Endothelial cell of umbilical vein (primary cell): Measurements from ENCODE around the gene GSG1L. TPM values are rescaled to one million over a fixed set of nuclear protein-coding genes. Genes with fewer than 3 reads are reported as not detected.

Experiments used
- BruUV-seq: library from RNA; stranded (reverse); fragments of 400-500 nt; replicated peaks from 2 replicates; lab custom pipeline; 2021; lab: Mats Ljungman, UMichigan
- CTCF ChIA-PET: fragments of 300-600, 350-600 bp; sonication (Branson Sonifier 250); formaldehyde crosslinking; loops from one replicate; lab custom pipeline; 2021; ENCODE audit warnings: antibody characterized with exemption, inconsistent platforms; lab: Charles Lee
- POLR2A ChIA-PET: fragments of 300-600, 350-600 bp; sonication (Branson Sonifier 250); formaldehyde crosslinking; loops from one replicate; lab custom pipeline; 2021; ENCODE audit warnings: antibody characterized with exemption, inconsistent platforms; lab: Charles Lee
- DNase-seq: peaks from one replicate; pipeline ENCODE4 v3.0.0-alpha.2; 2011; ENCODE audit warnings: low read depth, low spot score
- FAIRE-seq: peaks from 2 replicates; lab custom pipeline; 2011; peaks lifted over from hg19 to GRCh38; lab: Jason Lieb, UNC
- H2AFZ ChIP-seq: 2 replicates; pipeline ENCODE4 v1.6.0; 2012; ENCODE audit warnings: low read depth, low read length, control low read depth, inconsistent platforms
- H3K27ac ChIP-seq: 2 replicates; pipeline ENCODE4 v1.5.1; 2011; ENCODE audit warnings: low read depth, mild to moderate bottlenecking, control low read depth, low read length, moderate library complexity; ENCODE audit not compliant: insufficient read depth
- H3K27me3 ChIP-seq, 2 experiments: 2 replicates each; pipeline versions ENCODE4 v1.6.0 to v1.6.1; 2011; ENCODE audit warnings: low read length in 2 of 2, mixed read lengths in 1 of 2; ENCODE audit not compliant: control insufficient read depth in 2 of 2, insufficient read depth in 2 of 2
- H3K36me3 ChIP-seq, 2 experiments: 2 replicates in 1 of 2; 3 replicates in 1 of 2; pipeline ENCODE4 v1.5.1; 2011; ENCODE audit warnings: low read length in 2 of 2, mild to moderate bottlenecking in 1 of 2, moderate library complexity in 1 of 2; ENCODE audit not compliant: control insufficient read depth in 2 of 2, insufficient read depth in 2 of 2; ENCODE audit errors: extremely low read depth in 1 of 2
- H3K4me1 ChIP-seq: 3 replicates; pipeline ENCODE4 v1.5.1; 2011; ENCODE audit warnings: mild to moderate bottlenecking, low read length; ENCODE audit not compliant: control insufficient read depth, insufficient read depth; ENCODE audit errors: extremely low read depth
- H3K4me2 ChIP-seq: 2 replicates; pipeline ENCODE4 v1.6.1; 2011; ENCODE audit warnings: low read length, control low read depth, mixed read lengths; ENCODE audit not compliant: insufficient read depth
- H3K4me3 ChIP-seq, 3 experiments: fragments of 200-600 bp in 1 of 3; sonication (generic), shearing (Covaris generic) in 1 of 3; replicated peaks in 1 of 3; 2 replicates each; pipeline ENCODE4 v1.5.1; 2011 to 2016; ENCODE audit warnings: control low read depth in 3 of 3, low read length in 3 of 3, mild to moderate bottlenecking in 2 of 3, inconsistent platforms in 1 of 3, low read depth in 1 of 3, moderate library complexity in 1 of 3; ENCODE audit not compliant: insufficient read depth in 1 of 3
- H3K79me2 ChIP-seq: 2 replicates; pipeline ENCODE4 v1.6.0; 2012; ENCODE audit warnings: low read length, inconsistent platforms; ENCODE audit not compliant: control insufficient read depth, insufficient read depth
- H3K9ac ChIP-seq: replicated peaks from 2 replicates; pipeline ENCODE3; 2011; ENCODE audit warnings: low read length, control low read depth; ENCODE audit not compliant: insufficient read depth; ENCODE audit errors: extremely low read depth
- H3K9me1 ChIP-seq: replicated peaks from 3 replicates; pipeline ENCODE4 v1.6.0; 2011; ENCODE audit warnings: mild to moderate bottlenecking, low read length; ENCODE audit not compliant: control insufficient read depth, insufficient read depth; ENCODE audit errors: extremely low read depth
- H3K9me3 ChIP-seq: replicated peaks from 2 replicates; pipeline ENCODE4 v1.5.1; 2012; ENCODE audit warnings: low read length, inconsistent platforms; ENCODE audit not compliant: control insufficient read depth, insufficient read depth
- H4K20me1 ChIP-seq: replicated peaks from 2 replicates; pipeline ENCODE3; 2011; ENCODE audit warnings: mild to moderate bottlenecking, low read length; ENCODE audit not compliant: control insufficient read depth, insufficient read depth; ENCODE audit errors: extremely low read depth
- EZH2 ChIP-seq: IDR thresholded peaks from 2 replicates; pipeline ENCODE4 v1.6.1; 2012; ENCODE audit warnings: borderline replicate concordance, low read depth, mild to moderate bottlenecking, moderate library complexity, low read length, inconsistent platforms; ENCODE audit not compliant: severe bottlenecking
- FOS ChIP-seq: IDR thresholded peaks from 2 replicates; pipeline ENCODE4 v1.6.1; 2011; ENCODE audit warnings: mild to moderate bottlenecking, low read length, moderate library complexity, borderline replicate concordance; ENCODE audit not compliant: insufficient read depth
- GATA2 ChIP-seq: IDR thresholded peaks from 2 replicates; pipeline ENCODE4 v1.7.0; 2011; ENCODE audit warnings: low read depth, mild to moderate bottlenecking, moderate library complexity, mixed read lengths, low read length; ENCODE audit not compliant: insufficient read length, insufficient read depth
- JUN ChIP-seq: IDR thresholded peaks from 2 replicates; pipeline ENCODE4 v1.6.1; 2011; ENCODE audit warnings: borderline replicate concordance, low read depth; ENCODE audit not compliant: insufficient read length, insufficient read depth
- MYC ChIP-seq: IDR thresholded peaks from one replicate; pipeline ENCODE4 v1.6.1; 2011; ENCODE audit warnings: mild to moderate bottlenecking, low read depth, low read length
- POLR2A ChIP-seq: IDR thresholded peaks from 2 replicates; pipeline ENCODE4 v1.6.1; 2012; ENCODE audit warnings: low read depth, mild to moderate bottlenecking, control low read depth, low read length
- POLR2AphosphoS5 ChIP-seq: IDR thresholded peaks from 2 replicates; pipeline ENCODE4 v1.6.1; 2012; ENCODE audit warnings: low read depth, mild to moderate bottlenecking, control low read depth, low read length, moderate library complexity; ENCODE audit not compliant: insufficient read depth
- dilution Hi-C: fragments of 300-500 bp; cut with MboI; formaldehyde crosslinking; loops from one replicate; pipeline ENCODE4 v1.15.0; 2019; ENCODE audit warnings: low sequenced_read_pairs; ENCODE audit not compliant: extremely low pct_ligation_motif_present
- intact Hi-C: fragments of 100-400 bp; cut with micrococcal nuclease; formaldehyde crosslinking; loops from one replicate; pipeline ENCODE4 v1.10.0; 2022
- polyA plus RNA-seq, 4 experiments: library from polyadenylated mRNA; depleted of rRNA in 3 of 4; stranded (reverse) in 3 of 4; unstranded in 1 of 4; fragments of >200 nt; gene quantifications; 2 replicates each; pipeline versions ENCODE4 v1.2.1 to v1.2.3, GENCODE V29; 2011 to 2012; ENCODE audit warnings: missing spikeins in 1 of 4
- total RNA-seq: library from RNA; stranded (reverse); gene quantifications from 2 replicates; pipeline ENCODE4 v1.2.3, GENCODE V29; 2021
- TF ChIP-seq, protein P1 (sequence below): IDR thresholded peaks from 2 replicates; pipeline ENCODE4 v1.6.1; 2011; ENCODE audit not compliant: insufficient read depth, insufficient read length
- TF ChIP-seq, protein P2 (sequence below), 2 donors: IDR thresholded peaks; 1 replicate in 1 of 2; 2 replicates in 1 of 2; pipeline ENCODE4 v1.5.1; 2011; ENCODE audit warnings: low read length in 2 of 2, mild to moderate bottlenecking in 2 of 2, moderate library complexity in 2 of 2, control low read depth in 1 of 2, inconsistent platforms in 1 of 2, low read depth in 1 of 2; ENCODE audit not compliant: insufficient read depth in 1 of 2; ENCODE audit errors: extremely low read depth in 1 of 2

Gene GSG1L
- total and polyA plus RNA-seq, 2 donors (not counting 3 experiments of a cell fraction or from before 2014, with no cell fraction given), result 0.06 TPM; not detected in 1

DNA sequence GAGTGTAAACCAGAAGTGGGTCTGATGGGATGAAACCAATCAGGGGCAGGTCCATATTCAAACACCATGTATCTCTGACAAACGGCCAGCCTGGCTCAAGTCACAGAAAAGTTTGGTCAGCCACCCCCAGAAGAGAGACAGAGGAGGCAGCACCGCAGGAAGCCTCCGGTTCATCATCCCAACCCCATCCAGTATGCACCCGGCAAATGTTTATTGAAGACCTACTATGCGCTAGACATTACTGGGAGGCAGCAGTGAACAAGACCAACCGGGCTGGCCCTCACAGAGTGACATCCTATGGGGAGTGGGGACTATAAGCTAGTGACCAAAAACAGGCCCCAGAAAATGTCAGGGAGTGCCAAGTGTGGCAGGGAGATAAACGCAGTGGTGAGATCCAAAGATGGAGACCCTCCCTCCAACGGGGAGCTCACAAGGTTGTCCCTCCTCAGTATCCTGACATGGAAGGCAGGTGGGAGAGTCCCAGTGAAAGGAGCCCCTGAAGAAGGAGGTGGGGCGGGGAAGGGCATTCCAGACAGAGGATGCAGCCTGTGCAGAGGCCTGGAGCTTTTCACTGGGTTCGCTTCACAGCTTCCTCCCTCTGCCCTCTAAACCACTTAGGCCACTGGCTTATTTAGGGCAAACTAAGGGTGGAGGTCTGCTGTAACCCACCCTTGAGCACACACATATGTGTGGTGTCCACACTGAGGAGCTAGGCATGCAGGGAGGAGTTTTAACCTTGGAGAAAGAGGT lies 2.0 kb downstream of the GSG1L start:
- no peaks in the 10 kb centered on the region for H3K36me3 ChIP-seq
- H3K4me2 ChIP-seq, result no peak overlapping the region
- H3K9me1 ChIP-seq, result no peaks in the 10 kb centered on the region
- H3K27ac ChIP-seq, result no peak overlapping the region
- H3K27me3 ChIP-seq, result peaks cover 21 to 43% of the 10 kb centered on the region in 2 experiments
- no peak overlapping the region for H2AFZ ChIP-seq
- no peak overlapping the region for H3K9ac ChIP-seq
- ChIA-PET CTCF (interaction anchor here (1.1 to 2.2 kb wide), 2 partner anchors 9 to 89 kb away, joined by 7 to 14 read pairs; no protein-coding TSS in a partner anchor), POLR2A (no interaction called here)
- DNase-seq, result no peak
- H3K4me3 ChIP-seq, result no peak overlapping the region
- TF ChIP-seq, protein P1, sequence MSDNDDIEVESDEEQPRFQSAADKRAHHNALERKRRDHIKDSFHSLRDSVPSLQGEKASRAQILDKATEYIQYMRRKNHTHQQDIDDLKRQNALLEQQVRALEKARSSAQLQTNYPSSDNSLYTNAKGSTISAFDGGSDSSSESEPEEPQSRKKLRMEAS, result no peak
- no peak for TF ChIP-seq EZH2
- TF ChIP-seq GATA2, result no peak
- TF ChIP-seq FOS, result no peak
- no peak for TF ChIP-seq JUN
- no peak for TF ChIP-seq POLR2A
- TF ChIP-seq POLR2AphosphoS5, result no peak
- TF ChIP-seq, protein P2, sequence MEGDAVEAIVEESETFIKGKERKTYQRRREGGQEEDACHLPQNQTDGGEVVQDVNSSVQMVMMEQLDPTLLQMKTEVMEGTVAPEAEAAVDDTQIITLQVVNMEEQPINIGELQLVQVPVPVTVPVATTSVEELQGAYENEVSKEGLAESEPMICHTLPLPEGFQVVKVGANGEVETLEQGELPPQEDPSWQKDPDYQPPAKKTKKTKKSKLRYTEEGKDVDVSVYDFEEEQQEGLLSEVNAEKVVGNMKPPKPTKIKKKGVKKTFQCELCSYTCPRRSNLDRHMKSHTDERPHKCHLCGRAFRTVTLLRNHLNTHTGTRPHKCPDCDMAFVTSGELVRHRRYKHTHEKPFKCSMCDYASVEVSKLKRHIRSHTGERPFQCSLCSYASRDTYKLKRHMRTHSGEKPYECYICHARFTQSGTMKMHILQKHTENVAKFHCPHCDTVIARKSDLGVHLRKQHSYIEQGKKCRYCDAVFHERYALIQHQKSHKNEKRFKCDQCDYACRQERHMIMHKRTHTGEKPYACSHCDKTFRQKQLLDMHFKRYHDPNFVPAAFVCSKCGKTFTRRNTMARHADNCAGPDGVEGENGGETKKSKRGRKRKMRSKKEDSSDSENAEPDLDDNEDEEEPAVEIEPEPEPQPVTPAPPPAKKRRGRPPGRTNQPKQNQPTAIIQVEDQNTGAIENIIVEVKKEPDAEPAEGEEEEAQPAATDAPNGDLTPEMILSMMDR (IDR thresholded peaks at IDR 0.05; ENCODE audit: extremely low read depth in 1 of 2, insufficient read depth in 1 of 2, low read depth in 1 of 2, low read length in 2 of 2), result no peak
- TF ChIP-seq MYC, result no peak
- no peaks in the 10 kb centered on the region for H3K9me3 ChIP-seq
- dilution Hi-C loops (no loop called here), intact Hi-C loops (no loop called here)
- no TSS peak for BruUV-seq
- no peaks in the 10 kb centered on the region for H3K79me2 ChIP-seq
- no peak for FAIRE-seq
- no peaks in the 10 kb centered on the region for H4K20me1 ChIP-seq
- no peaks in the 10 kb centered on the region for H3K4me1 ChIP-seq
